Neural cell (in vitro differentiated cells): ENCODE measurements around the gene COMT. TPM values are rescaled to one million over a fixed set of nuclear protein-coding genes. Genes with fewer than 3 reads are reported as not detected.

Experiments used
- H2AFZ ChIP-seq: fragments of 200-600, 300-800 bp; sonication (generic), shearing (Covaris generic); 2 replicates; pipeline ENCODE4 v1.6.0; 2014; ENCODE audit warnings: low read depth, mild to moderate bottlenecking, antibody characterized with exemption, low read length, moderate library complexity
- H3F3A ChIP-seq: fragments of 200-600 bp; shearing (Covaris generic); 2 replicates; pipeline ENCODE4 v1.6.1; 2016; ENCODE audit warnings: mild to moderate bottlenecking, moderate library complexity, mixed read lengths, antibody characterized with exemption, low read length; ENCODE audit not compliant: insufficient read depth, poor library complexity, severe bottlenecking
- H3K27ac ChIP-seq: fragments of 200-600, 300-800 bp; sonication (generic), shearing (Covaris generic); 2 replicates; pipeline ENCODE4 v1.5.1; 2014; ENCODE audit warnings: mild to moderate bottlenecking, low read length, moderate library complexity
- H3K27me3 ChIP-seq: fragments of 300-800, 200-600 bp; sonication (generic), shearing (Covaris generic); 2 replicates; pipeline ENCODE4 v1.6.0; 2014; ENCODE audit warnings: mild to moderate bottlenecking, low read depth, low read length, moderate library complexity; ENCODE audit not compliant: insufficient read depth
- H3K36me3 ChIP-seq: fragments of 300-800, 200-600 bp; sonication (generic), shearing (Covaris generic); 2 replicates; pipeline ENCODE4 v1.5.1; 2014; ENCODE audit warnings: mild to moderate bottlenecking, antibody characterized with exemption, low read length, moderate library complexity; ENCODE audit not compliant: insufficient read depth
- H3K4me2 ChIP-seq: fragments of 300-800, 200-600 bp; sonication (generic), shearing (Covaris generic); 2 replicates; pipeline ENCODE4 v1.6.0; 2014; ENCODE audit warnings: mild to moderate bottlenecking, low read length
- H3K4me3 ChIP-seq: fragments of 300-800, 200-600 bp; sonication (generic), shearing (Covaris generic); 2 replicates; pipeline ENCODE4 v1.5.1; 2014; ENCODE audit warnings: mild to moderate bottlenecking, low read length, moderate library complexity
- H3K79me2 ChIP-seq: fragments of 200-600 bp; shearing (Covaris generic); replicated peaks from 2 replicates; pipeline ENCODE4 v1.6.0; 2014; ENCODE audit warnings: mild to moderate bottlenecking, low read length, moderate library complexity; ENCODE audit not compliant: insufficient read depth
- H3K9ac ChIP-seq: fragments of 300-800, 200-600 bp; sonication (generic), shearing (Covaris generic); 2 replicates; pipeline ENCODE4 v1.6.1; 2016; ENCODE audit warnings: mild to moderate bottlenecking, low read length, mixed read lengths
- H3K9me2 ChIP-seq: fragments of 200-600 bp; shearing (Covaris generic); 2 replicates; pipeline ENCODE4 v1.6.1; 2016; ENCODE audit warnings: mild to moderate bottlenecking, low read length, mixed read lengths; ENCODE audit not compliant: insufficient read depth
- H3K9me3 ChIP-seq: fragments of 200-600, 300-800 bp; sonication (generic), shearing (Covaris generic); 2 replicates; pipeline ENCODE4 v1.6.1; 2016; ENCODE audit warnings: mild to moderate bottlenecking, mixed run types, low read length, moderate library complexity, mixed read lengths
- H4K20me1 ChIP-seq: fragments of 200-600 bp; shearing (Covaris generic); 2 replicates; pipeline ENCODE4 v1.6.1; 2016; ENCODE audit warnings: mild to moderate bottlenecking, mixed run types; ENCODE audit not compliant: insufficient read depth
- CTCF ChIP-seq: fragments of 450-650 bp; IDR thresholded peaks from 2 replicates; pipeline ENCODE4 v1.5.1; 2014; ENCODE audit warnings: antibody characterized with exemption, mild to moderate bottlenecking, moderate library complexity; ENCODE audit not compliant: poor library complexity, severe bottlenecking
- EP300 ChIP-seq: fragments of 450-650 bp; conservative IDR thresholded peaks from 2 replicates; pipeline ENCODE4 v1.6.1; 2014; ENCODE audit warnings: antibody characterized with exemption, mild to moderate bottlenecking, moderate library complexity; ENCODE audit not compliant: poor library complexity, severe bottlenecking
- EZH2 ChIP-seq: fragments of 200-600, 300-800 bp; shearing (Covaris generic), sonication (generic); IDR thresholded peaks from 2 replicates; pipeline ENCODE4 v1.6.1; 2014; ENCODE audit warnings: antibody characterized with exemption, low read length, borderline replicate concordance, mild to moderate bottlenecking; ENCODE audit not compliant: insufficient read depth, poor library complexity, severe bottlenecking
- MXI1 ChIP-seq: fragments of 450-650 bp; conservative IDR thresholded peaks from 2 replicates; pipeline ENCODE4 v1.6.1; 2014; ENCODE audit warnings: antibody characterized with exemption, mild to moderate bottlenecking; ENCODE audit not compliant: poor library complexity, severe bottlenecking
- POLR2AphosphoS5 ChIP-seq: IDR thresholded peaks from 2 replicates; pipeline ENCODE4 v1.6.1; 2012
- RAD21 ChIP-seq: fragments of 450-650 bp; conservative IDR thresholded peaks from 2 replicates; pipeline ENCODE4 v1.6.1; 2014; ENCODE audit warnings: antibody characterized with exemption, mild to moderate bottlenecking, moderate library complexity
- REST ChIP-seq: IDR thresholded peaks from 2 replicates; pipeline ENCODE4 v1.6.1; 2012; ENCODE audit warnings: borderline replicate concordance
- SMC3 ChIP-seq: fragments of 450-650 bp; conservative IDR thresholded peaks from 2 replicates; pipeline ENCODE4 v1.6.1; 2014; ENCODE audit warnings: antibody characterized with exemption, mild to moderate bottlenecking, moderate library complexity; ENCODE audit not compliant: poor library complexity
- TAF1 ChIP-seq: IDR thresholded peaks from 2 replicates; pipeline ENCODE4 v1.6.1; 2012; ENCODE audit warnings: low read depth
- polyA plus RNA-seq: library from polyadenylated mRNA; depleted of rRNA; stranded (reverse); fragments of >200 nt; gene quantifications from 2 replicates; pipeline ENCODE4 v1.2.3, GENCODE V29; 2014

COMT gene
- polyA plus RNA-seq, 1 donor from 2014 or later, result 14.2 TPM

DNA sequence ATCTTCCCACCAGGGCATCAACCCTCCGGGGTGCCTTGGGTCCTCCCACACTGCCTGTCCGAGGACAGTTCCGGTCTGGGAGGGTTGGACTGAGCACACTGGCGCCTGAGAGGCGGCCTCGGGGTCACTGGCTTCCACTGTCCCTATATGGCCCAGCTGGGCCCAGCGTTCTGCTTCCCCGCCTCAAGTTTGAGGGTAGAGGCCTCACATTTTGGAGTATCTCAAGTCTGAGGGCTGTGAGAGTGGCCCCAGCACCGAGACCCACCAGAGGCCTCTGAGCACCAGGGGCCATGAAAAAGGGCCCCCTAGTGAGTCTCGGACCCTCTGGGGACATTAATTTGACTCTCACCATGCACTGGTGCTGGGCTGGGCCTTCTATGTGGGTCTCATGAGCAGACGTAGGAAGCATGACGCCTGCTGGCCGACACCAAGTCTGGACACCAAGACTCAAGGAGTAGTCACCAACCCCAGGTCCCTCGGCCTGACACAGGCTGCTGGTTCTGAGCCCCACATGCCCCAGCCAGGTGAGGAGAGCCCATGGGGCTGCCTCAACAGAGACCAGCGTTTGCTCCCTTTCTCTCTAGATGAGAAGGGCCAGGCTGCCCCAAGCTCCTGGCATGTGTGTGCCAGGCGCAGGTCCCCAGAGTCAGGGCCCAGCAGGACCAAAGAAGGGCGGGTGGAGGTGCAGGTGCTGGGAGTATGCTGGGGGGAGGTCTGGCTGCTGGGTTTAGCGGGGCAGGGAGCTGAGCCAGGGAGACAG, 47.6 kb downstream of the COMT start:
- Histone ChIP-seq H3K9me2 (no peaks in the 10 kb centered on the region), H3K4me3 (no peak overlapping the region), H4K20me1 (no peaks in the 10 kb centered on the region), H3K27ac (no peak overlapping the region), H3K79me2 (peaks cover 21% of the 10 kb centered on the region), H3K9me3 (no peaks in the 10 kb centered on the region), H3K9ac (no peak overlapping the region), H3K4me2 (no peak overlapping the region), H3F3A (no peaks in the 10 kb centered on the region), H2AFZ (no peak overlapping the region), H3K36me3 (no peaks in the 10 kb centered on the region), H3K27me3 (no peaks in the 10 kb centered on the region)
- TF ChIP-seq TAF1 (no peak), EZH2 (no peak), REST (no peak), EP300 (no peak), RAD21 (no peak), MXI1 (no peak), SMC3 (no peak), POLR2AphosphoS5 (no peak), CTCF (no peak)

DNA sequence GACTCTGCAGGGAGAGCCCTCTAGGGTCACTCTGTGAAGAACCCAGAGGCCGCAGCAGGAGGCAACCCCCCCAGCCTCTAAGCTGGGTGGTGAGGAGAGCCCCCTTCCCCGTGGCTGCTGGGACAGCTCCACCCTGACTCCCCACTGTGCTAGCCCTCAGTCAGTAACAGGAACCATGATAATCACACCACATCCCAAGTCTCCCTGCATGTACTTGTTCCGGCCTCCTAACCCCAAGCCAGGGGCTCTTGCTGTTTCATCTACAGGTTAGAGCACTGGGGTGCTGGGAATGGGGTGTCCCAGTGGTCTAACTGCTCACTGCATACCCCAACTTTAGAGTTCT, 48.1 kb downstream of the COMT start:
- H4K20me1 ChIP-seq, result no peaks in the 10 kb centered on the region
- H3K27ac ChIP-seq, result no peak overlapping the region
- no peak overlapping the region for H3K9ac ChIP-seq
- H3K9me2 ChIP-seq, result no peaks in the 10 kb centered on the region
- no peaks in the 10 kb centered on the region for H3F3A ChIP-seq
- H3K79me2 ChIP-seq, result peaks cover 19% of the 10 kb centered on the region
- no peaks in the 10 kb centered on the region for H3K36me3 ChIP-seq
- H3K9me3 ChIP-seq, result no peaks in the 10 kb centered on the region
- H3K27me3 ChIP-seq, result no peaks in the 10 kb centered on the region
- H3K4me3 ChIP-seq, result no peak overlapping the region
- TF ChIP-seq EZH2 (no peak), CTCF (no peak), REST (no peak), MXI1 (no peak), SMC3 (no peak), POLR2AphosphoS5 (no peak)
- no peak overlapping the region for H3K4me2 ChIP-seq
- H2AFZ ChIP-seq, result no peak overlapping the region
